ENCODE results near the gene PEX12. TPM values are rescaled to one million over a fixed set of nuclear protein-coding genes. Genes with fewer than 3 reads are reported as not detected.

The PEX12 gene
- total and polyA plus RNA-seq, 2 donors (not counting 3 experiments of a cell fraction or from before 2014, with no cell fraction given): 3.4 to 4.5 TPM

- Histone ChIP-seq H3K79me2 (ENCODE audit: control insufficient read depth, insufficient read depth, low read length) (peaks cover 42% of the 10 kb centered on the region), H3K4me3 (replicated peaks in 1 of 3; ENCODE audit: insufficient read depth in 1 of 3, low read depth in 1 of 3, low read length in 3 of 3) (peak overlapping the region in 2 of 3 experiments; percentile 70 to 84), H3K27ac (ENCODE audit: insufficient read depth, low read depth, low read length) (peak overlapping the region; percentile 91), H3K27me3 (ENCODE audit: control insufficient read depth in 2 of 2, insufficient read depth in 2 of 2, low read length in 2 of 2) (peaks cover 4 to 6% of the 10 kb centered on the region in 2 experiments), H2AFZ (ENCODE audit: low read depth, low read length) (peak overlapping the region; percentile 59), H3K9me1 (replicated peaks; ENCODE audit: control insufficient read depth, extremely low read depth, insufficient read depth, low read length) (no peaks in the 10 kb centered on the region), H3K9ac (replicated peaks; ENCODE audit: extremely low read depth, insufficient read depth, low read length) (peak overlapping the region; percentile 95), H4K20me1 (replicated peaks; ENCODE audit: control insufficient read depth, extremely low read depth, insufficient read depth, low read length) (no peaks in the 10 kb centered on the region), H3K4me1 (ENCODE audit: control insufficient read depth, extremely low read depth, insufficient read depth, low read length) (peaks cover 19% of the 10 kb centered on the region), H3K36me3 (ENCODE audit: control insufficient read depth in 2 of 2, extremely low read depth in 1 of 2, insufficient read depth in 2 of 2, low read length in 2 of 2) (no peaks in the 10 kb centered on the region), H3K9me3 (replicated peaks; ENCODE audit: control insufficient read depth, insufficient read depth, low read length) (no peaks in the 10 kb centered on the region), H3K4me2 (ENCODE audit: insufficient read depth, low read length) (peak overlapping the region; percentile 73)
- intact Hi-C loops (cut with micrococcal nuclease) (loop anchor here (1.0 to 5.0 kb wide), 6 partner anchors 8 to 344 kb away; partner anchors contain the start of genes PEX12, SLFN11, SLFN12 and SLFN5), dilution Hi-C loops (cut with MboI; ENCODE audit: extremely low pct_ligation_motif_present, low sequenced_read_pairs) (no loop called here)
- FAIRE-seq: no peak
- ChIA-PET POLR2A (interaction anchor here (1.0 kb wide), 1 partner anchor 8 kb away, joined by 4 read pairs; no protein-coding TSS in a partner anchor), CTCF (interaction anchor here (0.8 to 1.6 kb wide), 3 partner anchors 8 to 161 kb away, joined by 3 to 8 read pairs (median 6); partner anchors contain the start of gene PEX12)
- BruUV-seq (replicated peaks): TSS peak; percentile 99
- no peak for DNase-seq (ENCODE audit: low read depth, low spot score)
- TF ChIP-seq MYC (IDR thresholded peaks at IDR 0.05; ENCODE audit: low read depth, low read length): no peak
- TF ChIP-seq MAX (IDR thresholded peaks at IDR 0.05; ENCODE audit: insufficient read depth, insufficient read length): no peak
- TF ChIP-seq JUN (IDR thresholded peaks at IDR 0.05; ENCODE audit: borderline replicate concordance, insufficient read depth, insufficient read length, low read depth): no peak
- no peak for TF ChIP-seq CTCF (IDR thresholded peaks at IDR 0.05; ENCODE audit: extremely low read depth in 1 of 2, insufficient read depth in 1 of 2, low read depth in 1 of 2, low read length in 2 of 2)
- TF ChIP-seq POLR2AphosphoS5 (IDR thresholded peaks at IDR 0.05; ENCODE audit: insufficient read depth, low read depth, low read length): no peak
- no peak for TF ChIP-seq GATA2 (IDR thresholded peaks at IDR 0.05; ENCODE audit: insufficient read depth, insufficient read length, low read depth, low read length)
- no peak for TF ChIP-seq EZH2 (IDR thresholded peaks at IDR 0.05; ENCODE audit: borderline replicate concordance, low read depth, low read length, severe bottlenecking)
- no peak for TF ChIP-seq POLR2A (IDR thresholded peaks at IDR 0.05; ENCODE audit: low read depth, low read length)
Measured at GRCh38 chr17:35586569-35587073, 8.2 kb upstream of the PEX12 start.
